Inflammatory macrophage (primary cell): ENCODE results near the gene FHIT.
A peak's percentile ranks its signal among the peaks of the same experiment; 100 is the strongest.
"Not testable (repeated sequence)": the region's sequence is repeated elsewhere in the genome, so short reads cannot be mapped to it uniquely, and the experiment has no call there.

Experiments used
- DNase-seq, 2 donors: peaks; one replicate each; pipeline ENCODE4 v3.0.0-alpha.2; 2020 to 2022

Gene FHIT

DNA sequence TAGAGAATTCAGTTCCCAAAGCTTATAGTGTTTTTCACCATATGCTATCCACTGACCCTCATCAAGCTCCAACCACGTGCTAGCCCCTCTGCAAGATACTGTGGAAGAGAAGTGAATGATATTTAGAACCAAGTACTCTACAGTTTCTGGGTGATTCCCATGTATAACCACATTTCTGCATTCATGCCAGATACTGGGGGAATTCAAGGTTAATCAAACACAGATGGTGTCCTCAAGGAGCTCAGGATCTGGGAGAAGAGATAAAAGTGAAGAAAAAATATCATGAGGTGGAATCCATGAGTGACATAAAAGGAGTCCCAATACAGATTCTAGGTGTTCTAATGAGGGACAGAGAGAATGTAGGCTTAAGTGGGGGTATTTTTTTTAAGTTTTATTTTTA, 195.8 kb downstream of the FHIT start:
- no peak for DNase-seq

DNA sequence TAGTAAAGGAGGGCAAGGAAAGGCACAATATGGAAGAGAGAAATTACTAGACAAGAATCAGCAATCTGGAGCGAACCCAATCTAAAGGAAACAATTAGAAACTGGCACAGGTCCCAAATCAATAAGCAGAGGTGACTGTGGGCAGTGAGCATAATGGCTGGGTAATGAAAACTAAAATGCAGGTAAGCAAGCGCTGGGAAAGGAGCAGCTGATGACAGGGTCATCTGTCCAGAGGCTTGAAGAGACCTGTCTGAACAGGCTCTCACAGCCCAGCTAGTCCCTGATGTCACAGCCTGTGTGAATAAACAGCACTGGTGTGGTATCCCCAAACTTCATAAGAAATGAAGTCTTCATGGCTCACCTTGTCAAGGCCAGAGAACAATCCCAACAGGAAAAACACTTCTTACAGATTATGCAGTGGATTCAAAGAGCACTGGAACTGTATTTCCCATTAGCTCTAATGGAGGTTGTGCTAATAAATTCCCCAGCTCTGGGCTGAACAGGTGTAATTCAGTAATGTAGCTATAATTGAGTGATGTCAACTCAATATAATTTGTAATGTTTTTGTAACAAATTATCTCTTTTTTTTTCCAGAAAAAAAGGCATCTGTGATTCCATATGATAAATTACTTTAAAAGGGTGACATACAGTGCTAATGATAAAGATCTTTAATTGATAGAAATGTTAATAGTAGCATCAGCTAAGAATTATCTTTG, 197.3 kb downstream of the FHIT start:
- no peak for DNase-seq

- no peak for DNase-seq
These were observed 198.4 kb downstream of the FHIT start for GRCh38 chr3:61052851-61053250.

GRCh38 chr3:61051666-61052065, 199.6 kb downstream of the FHIT start:
- DNase-seq, result no peak

DNA sequence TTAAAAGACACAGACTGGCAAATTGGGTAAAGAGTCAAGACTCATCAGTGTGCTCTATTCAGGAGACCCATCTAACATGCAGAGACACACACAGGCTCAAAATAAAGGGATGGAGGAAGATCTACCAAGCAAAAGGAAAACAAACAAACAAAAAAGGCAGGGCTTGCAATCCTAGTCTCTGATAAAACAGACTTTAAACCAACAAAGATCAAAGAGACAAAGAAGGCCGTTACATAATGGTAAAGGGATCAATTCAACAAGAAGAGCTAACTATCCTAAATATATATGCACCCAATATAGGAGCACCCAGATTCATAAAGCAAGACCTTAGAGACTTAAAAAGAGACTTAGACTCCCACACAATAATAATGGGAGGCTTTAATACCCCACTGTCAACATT, 206.1 kb downstream of the FHIT start:
- not testable (repeated sequence) for DNase-seq

DNA sequence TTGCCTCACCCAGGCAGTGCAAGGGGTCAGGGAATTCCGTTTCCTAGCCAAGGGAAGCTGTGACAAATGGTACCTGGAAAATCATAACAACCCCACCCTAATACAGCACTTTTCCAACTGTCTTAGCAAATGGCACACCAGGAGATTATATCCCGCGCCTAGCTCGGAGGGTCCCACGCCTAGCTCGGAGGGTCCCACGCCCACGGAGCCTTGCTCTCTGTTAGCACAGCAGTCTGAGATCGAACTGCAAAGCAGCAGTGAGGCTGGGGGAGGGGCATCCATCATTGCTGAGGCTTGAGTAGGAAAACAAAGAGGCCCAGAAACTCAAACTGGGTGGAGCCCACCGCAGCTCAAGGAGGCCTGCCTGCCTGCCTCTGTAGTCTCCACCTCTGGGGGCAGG, 208.1 kb downstream of the FHIT start:
- no peak for DNase-seq

DNA sequence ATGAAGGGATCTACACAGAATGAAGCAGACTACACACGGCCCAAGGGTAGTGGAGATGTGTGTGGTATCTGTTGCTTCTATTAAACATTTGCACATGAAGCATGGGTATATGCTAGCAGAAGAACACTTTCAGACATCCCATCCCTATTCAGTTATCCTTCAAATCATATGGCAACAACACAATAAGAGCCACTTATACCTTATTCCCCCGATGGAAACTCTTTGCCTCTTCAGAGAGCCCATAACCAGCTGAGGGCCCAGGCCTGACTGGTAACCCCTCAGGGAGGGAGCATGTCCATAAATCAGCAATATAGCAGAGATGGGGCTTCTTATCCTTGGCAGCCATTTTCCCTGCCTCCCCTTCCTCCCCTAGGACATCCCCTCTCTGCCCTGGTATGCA, 210.6 kb downstream of the FHIT start:
- DNase-seq, result no peak

GRCh38 chr3:61035573-61035972, 215.7 kb downstream of the FHIT start:
- no peak for DNase-seq

DNA sequence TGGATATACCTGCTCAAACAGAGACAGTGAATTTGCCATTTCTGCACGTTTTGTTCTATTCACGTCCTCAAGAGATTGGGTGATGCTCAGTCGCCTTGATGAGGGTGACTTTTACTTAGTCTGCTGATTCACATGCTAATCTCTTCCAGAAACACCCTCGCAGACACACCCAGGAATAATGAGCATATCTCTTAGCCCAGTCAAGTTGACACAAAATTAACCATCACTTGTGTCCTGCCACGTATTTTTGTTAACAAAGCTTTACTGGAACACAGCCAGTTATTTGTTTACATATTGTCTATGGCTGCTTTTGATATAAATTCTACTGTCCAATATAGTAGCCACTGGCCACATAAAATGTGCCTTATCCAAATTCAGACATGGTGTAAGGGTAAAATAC, 218.3 kb downstream of the FHIT start:
- no peak for DNase-seq

GRCh38 chr3:61031503-61031902, 219.7 kb downstream of the FHIT start:
- no peak for DNase-seq

- DNase-seq, result no peak
These were observed 220.7 kb downstream of the FHIT start for GRCh38 chr3:61030469-61031035.

GRCh38 chr3:61029194-61029593, 222.1 kb downstream of the FHIT start:
- no peak for DNase-seq

DNA sequence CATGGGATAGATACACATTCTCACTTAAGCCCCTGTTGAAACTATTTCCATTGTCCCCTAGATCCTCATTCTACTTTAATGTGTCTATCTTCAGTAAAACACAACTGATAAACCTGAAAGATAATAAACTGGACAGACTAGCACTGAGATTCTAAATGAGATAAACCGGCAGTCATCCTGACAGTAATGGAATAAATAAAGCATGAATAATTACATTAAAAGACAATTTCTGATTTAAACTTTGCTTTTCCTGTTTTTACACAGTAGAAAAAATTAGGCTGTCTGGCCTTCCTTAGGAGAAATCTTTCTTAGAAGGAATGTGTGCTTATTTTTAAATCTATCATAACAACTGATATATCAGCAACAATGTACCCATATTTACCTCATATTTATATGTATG, 232.4 kb downstream of the FHIT start:
- DNase-seq, result no peak

- not testable (repeated sequence) for DNase-seq
These were observed 234.2 kb downstream of the FHIT start for GRCh38 chr3:61017028-61017427.

DNA sequence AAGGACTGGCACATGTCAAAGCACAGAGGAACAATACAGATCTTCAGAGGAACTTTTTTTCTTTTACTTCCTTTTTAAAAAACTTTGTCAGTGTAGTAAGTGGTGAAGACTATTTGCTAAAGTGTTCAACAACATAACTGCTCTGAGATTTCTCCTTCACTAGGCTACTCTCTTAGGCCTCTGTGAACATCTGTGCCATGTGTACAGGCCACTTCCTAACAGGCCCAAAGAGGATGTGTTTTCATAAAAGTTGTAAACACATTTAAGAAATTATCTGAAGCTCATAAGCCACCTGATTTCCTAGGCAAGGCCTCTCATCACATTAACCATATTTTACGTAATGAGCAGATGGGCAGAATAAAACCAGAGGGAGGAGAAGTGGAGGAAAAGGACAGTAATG, 235.4 kb downstream of the FHIT start:
- peak in 1 of 2 donors; percentile 7 for DNase-seq

DNA sequence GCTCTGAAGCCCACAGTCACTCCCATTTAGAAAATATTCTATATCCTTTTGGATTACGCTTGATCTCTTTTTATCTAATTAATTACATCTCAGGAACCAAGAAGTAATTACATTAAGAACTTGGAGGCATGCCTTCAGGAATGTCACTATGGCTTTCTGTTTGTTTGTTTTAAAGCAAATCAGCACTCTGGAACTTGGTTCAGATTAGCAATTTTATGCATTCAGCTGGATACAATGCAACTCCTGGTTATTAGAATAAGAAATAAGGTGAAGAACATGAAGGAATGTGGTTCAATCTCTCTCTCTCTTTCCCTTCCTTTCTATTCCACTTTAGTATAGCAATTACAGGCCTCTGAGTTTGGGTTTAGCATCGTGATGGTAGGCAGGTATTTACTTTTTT, 235.8 kb downstream of the FHIT start:
- no peak for DNase-seq

- DNase-seq, result peak; percentile 69 to 83
These were observed 242.3 kb downstream of the FHIT start for GRCh38 chr3:61008998-61009380.

- peak; percentile 5 to 14 for DNase-seq
These were observed 242.9 kb downstream of the FHIT start for GRCh38 chr3:61008153-61008997.

GRCh38 chr3:61005591-61005990, 245.7 kb downstream of the FHIT start:
- no peak for DNase-seq

DNA sequence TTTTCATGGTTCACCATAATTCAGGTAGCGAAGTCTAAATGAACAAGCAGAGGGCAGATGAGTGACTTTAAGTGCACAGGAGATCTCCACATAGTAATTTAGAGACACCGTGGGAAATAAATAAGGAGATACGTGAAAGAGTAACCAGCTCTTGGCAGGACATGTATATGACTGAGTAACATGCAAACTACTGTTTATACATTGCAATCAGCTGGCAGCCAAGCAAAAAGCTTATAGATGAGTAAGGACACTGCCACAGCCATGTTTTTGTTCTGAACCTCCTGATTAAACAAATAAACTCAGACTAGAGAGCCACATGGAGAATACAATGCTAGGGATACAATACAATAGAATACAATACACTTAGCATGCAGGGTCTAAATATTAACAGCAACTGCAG, 252.4 kb downstream of the FHIT start:
- DNase-seq, result no peak

DNA sequence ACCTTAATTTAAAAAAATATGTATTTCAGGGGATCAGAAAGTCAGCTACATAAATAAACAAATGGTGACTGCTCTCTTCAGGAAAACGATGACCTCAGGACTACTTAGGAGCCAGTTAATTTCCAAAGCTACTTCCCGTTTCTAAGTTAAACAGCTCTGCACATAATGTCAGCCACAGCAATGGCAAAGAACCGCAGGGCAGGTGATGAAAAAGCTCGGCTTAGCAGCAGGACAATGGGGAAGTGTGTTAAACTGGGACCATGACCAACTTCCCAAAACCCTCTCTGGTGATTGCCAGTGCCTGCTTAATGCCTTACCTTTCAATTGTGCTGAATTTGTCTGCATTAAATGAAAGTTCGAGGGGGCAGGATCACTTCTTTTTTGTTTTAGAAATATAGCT, 258.9 kb downstream of the FHIT start:
- DNase-seq, result peak; percentile 73 to 78

DNA sequence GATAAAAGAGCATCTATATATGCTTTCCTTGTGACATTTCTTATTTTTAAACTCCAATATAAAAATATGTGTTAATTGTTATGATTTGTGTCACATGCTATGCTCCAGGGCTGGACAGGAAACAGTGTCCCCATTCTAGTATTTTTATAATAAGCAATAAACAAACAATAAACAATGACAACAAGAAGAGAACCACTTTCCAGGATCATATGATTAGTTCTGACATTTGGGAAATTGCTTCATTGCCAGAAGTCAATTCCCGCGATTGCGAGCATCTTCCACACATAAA, 260.9 kb downstream of the FHIT start:
- DNase-seq, result no peak

GRCh38 chr3:60989626-60990441, 261.4 kb downstream of the FHIT start:
- DNase-seq, result no peak
